ENCODE results near the gene GAS7.

- TF ChIP-seq EP300 (IDR thresholded peaks at IDR 0.05) (no peak), POLR2A (IDR thresholded peaks at IDR 0.05) (no peak), CTCF (IDR thresholded peaks at IDR 0.05) (no peak), POLR2AphosphoS5 (IDR thresholded peaks at IDR 0.05) (no peak)
Measured at GRCh38 chr17:9900044-9900594, 298.3 kb downstream of the GAS7 start.
